ENCODE data around the gene SYNJ2. TPM values are rescaled to one million over a fixed set of nuclear protein-coding genes. Genes with fewer than 3 reads are reported as not detected.

The SYNJ2 gene
- total and polyA plus RNA-seq, 2 donors (not counting 3 experiments of a cell fraction or from before 2014, with no cell fraction given) = 35.1 to 78.2 TPM

- no peaks in the 10 kb centered on the region for H3K9me1 ChIP-seq (replicated peaks; ENCODE audit: control insufficient read depth, extremely low read depth, insufficient read depth, low read length)
- H2AFZ ChIP-seq (ENCODE audit: low read depth, low read length) = no peak overlapping the region
- H3K9ac ChIP-seq (replicated peaks; ENCODE audit: extremely low read depth, insufficient read depth, low read length) = no peak overlapping the region
- peaks cover 2% of the 10 kb centered on the region for H3K79me2 ChIP-seq (ENCODE audit: control insufficient read depth, insufficient read depth, low read length)
- H3K4me2 ChIP-seq (ENCODE audit: insufficient read depth, low read length) = no peak overlapping the region
- FAIRE-seq = no peak
- CTCF ChIA-PET = interaction anchor here (0.9 to 1.2 kb wide), 4 partner anchors 8 to 49 kb away, joined by 3 to 5 read pairs (median 3); no protein-coding TSS in a partner anchor
- POLR2A ChIA-PET = no interaction called here
- peaks cover 7 to 22% of the 10 kb centered on the region in 2 experiments for H3K36me3 ChIP-seq (ENCODE audit: control insufficient read depth in 2 of 2, extremely low read depth in 1 of 2, insufficient read depth in 2 of 2, low read length in 2 of 2)
- no peak for DNase-seq (ENCODE audit: low read depth, low spot score)
- no peaks in the 10 kb centered on the region for H3K27me3 ChIP-seq (ENCODE audit: control insufficient read depth in 2 of 2, insufficient read depth in 2 of 2, low read length in 2 of 2)
- no peak overlapping the region for H3K4me3 ChIP-seq (replicated peaks in 1 of 3; ENCODE audit: insufficient read depth in 1 of 3, low read depth in 1 of 3, low read length in 3 of 3)
- H3K9me3 ChIP-seq (replicated peaks; ENCODE audit: control insufficient read depth, insufficient read depth, low read length) = no peaks in the 10 kb centered on the region
- TF ChIP-seq GATA2 (IDR thresholded peaks at IDR 0.05; ENCODE audit: insufficient read depth, insufficient read length, low read depth, low read length) = no peak
- no peak for TF ChIP-seq CTCF (IDR thresholded peaks at IDR 0.05; ENCODE audit: extremely low read depth in 1 of 2, insufficient read depth in 1 of 2, low read depth in 1 of 2, low read length in 2 of 2)
- no peak for TF ChIP-seq POLR2A (IDR thresholded peaks at IDR 0.05; ENCODE audit: low read depth, low read length)
- no peak for TF ChIP-seq POLR2AphosphoS5 (IDR thresholded peaks at IDR 0.05; ENCODE audit: insufficient read depth, low read depth, low read length)
- no peak for TF ChIP-seq EZH2 (IDR thresholded peaks at IDR 0.05; ENCODE audit: borderline replicate concordance, low read depth, low read length, severe bottlenecking)
- no peak for TF ChIP-seq MAX (IDR thresholded peaks at IDR 0.05; ENCODE audit: insufficient read depth, insufficient read length)
- TF ChIP-seq FOS (IDR thresholded peaks at IDR 0.05; ENCODE audit: borderline replicate concordance, insufficient read depth, low read length) = no peak
- TF ChIP-seq MYC (IDR thresholded peaks at IDR 0.05; ENCODE audit: low read depth, low read length) = no peak
- no peak for TF ChIP-seq JUN (IDR thresholded peaks at IDR 0.05; ENCODE audit: borderline replicate concordance, insufficient read depth, insufficient read length, low read depth)
- dilution Hi-C loops (cut with MboI; ENCODE audit: extremely low pct_ligation_motif_present, low sequenced_read_pairs) = no loop called here
- no TSS peak for BruUV-seq (replicated peaks)
- intact Hi-C loops (cut with micrococcal nuclease) = no loop called here
- H4K20me1 ChIP-seq (replicated peaks; ENCODE audit: control insufficient read depth, extremely low read depth, insufficient read depth, low read length) = no peaks in the 10 kb centered on the region
- H3K27ac ChIP-seq (ENCODE audit: insufficient read depth, low read depth, low read length) = no peak overlapping the region
- H3K4me1 ChIP-seq (ENCODE audit: control insufficient read depth, extremely low read depth, insufficient read depth, low read length) = no peaks in the 10 kb centered on the region
Observed at GRCh38 chr6:158049055-158050028, 67.7 kb downstream of the SYNJ2 start.
